ENCODE data around the gene PTPRE. TPM values are rescaled to one million over a fixed set of nuclear protein-coding genes. Genes with fewer than 3 reads are reported as not detected.
A peak's percentile ranks its signal among the peaks of the same experiment; 100 is the strongest.

PTPRE gene
- total RNA-seq, 1 experiment from 2014 or later = 0.70 TPM

- Histone ChIP-seq H3K18ac (ENCODE audit: insufficient read length, low read depth, low read length) (no peak overlapping the region), H4K20me1 (ENCODE audit: control insufficient read depth, insufficient read depth, insufficient read length) (no peaks in the 10 kb centered on the region), H2BK120ac (ENCODE audit: low read depth, low read length, poor library complexity, severe bottlenecking) (no peak overlapping the region), H2BK20ac (ENCODE audit: low read depth, low read length, poor library complexity, severe bottlenecking) (no peak overlapping the region), H3K14ac (ENCODE audit: insufficient read depth, low read length) (no peak overlapping the region), H3K4ac (ENCODE audit: low read depth, low read length) (no peak overlapping the region), H3T11ph (ENCODE audit: low read length) (no peak overlapping the region), H4K5ac (ENCODE audit: insufficient read length, low read depth, low read length) (no peak overlapping the region), H3K23ac (ENCODE audit: insufficient read length, low read depth, low read length) (no peak overlapping the region), H3K9ac (ENCODE audit: extremely low read depth, insufficient read length, low read length) (no peak overlapping the region), H4K91ac (ENCODE audit: insufficient read length, low read depth, low read length) (no peak overlapping the region), H2BK15ac (ENCODE audit: low read depth, low read length) (no peak overlapping the region), H3K4me2 (ENCODE audit: insufficient read depth, insufficient read length, low read length) (no peak overlapping the region), H3K79me2 (ENCODE audit: insufficient read depth, low read length) (no peaks in the 10 kb centered on the region), H3K23me2 (ENCODE audit: insufficient read length, low read depth, low read length, poor library complexity, severe bottlenecking) (no peaks in the 10 kb centered on the region), H2BK5ac (ENCODE audit: insufficient read length, low read length) (no peak overlapping the region), H3K27me3 (ENCODE audit: insufficient read depth, low read length) (no peaks in the 10 kb centered on the region), H3K79me1 (ENCODE audit: insufficient read depth, low read depth, low read length, poor library complexity, severe bottlenecking) (no peaks in the 10 kb centered on the region), H2AFZ (ENCODE audit: low read length) (no peak overlapping the region), H4K8ac (replicated peaks; ENCODE audit: insufficient read length, low read depth, low read length) (no peak overlapping the region), H3K56ac (ENCODE audit: insufficient read length, low read depth, low read length) (no peak overlapping the region), H3K9me3 (ENCODE audit: control insufficient read depth, low read depth, low read length) (no peaks in the 10 kb centered on the region), H2AK5ac (ENCODE audit: insufficient read length, low read length) (no peak overlapping the region), H2BK12ac (ENCODE audit: insufficient read length, low read depth, low read length) (no peak overlapping the region), H3K4me1 (ENCODE audit: insufficient read depth, low read length) (no peaks in the 10 kb centered on the region), H3K27ac (ENCODE audit: insufficient read length, low read depth, low read length) (no peak overlapping the region)
- no peak overlapping the region for H3K4me3 Mint-ChIP-seq
- peaks cover 3 to 6% of the 10 kb centered on the region in 2 experiments; a peak in 2 of 4 replicates for H3K4me1 Mint-ChIP-seq
- DNase-seq = no peak
- H3K27ac Mint-ChIP-seq = peak overlapping the region in 1 of 3 experiments; percentile 44; a peak in 1 of 7 replicates
- no peaks in the 10 kb centered on the region; a peak in 1 of 7 replicates for H3K36me3 Mint-ChIP-seq (ENCODE audit: insufficient read depth in 1 of 3, low read depth in 3 of 3)
- no peak for TF ChIP-seq CTCF (conservative IDR thresholded peaks at IDR 0.05)
- no CpG with 5 or more reads among the region's 14 CpGs for WGBS (ENCODE audit: extremely low coverage, insufficient read length, low lambda C conversion rate)
- no peaks in the 10 kb centered on the region for H3K9me3 Mint-ChIP-seq
- no peaks in the 10 kb centered on the region; the same call in 1 of the 2 replicates for H3K27me3 Mint-ChIP-seq (ENCODE audit: low read depth)
Observed at GRCh38 chr10:128017822-128018221, 110.9 kb downstream of the PTPRE start.

All from H9 (cell line).